SK-N-SH (cell line): Measurements from ENCODE around the gene ROPN1B.
"Not testable (repeated sequence)": the region's sequence is repeated elsewhere in the genome, so short reads cannot be mapped to it uniquely, and the experiment has no call there.

Experiments used
- EP300 ChIP-seq, 2 experiments: IDR thresholded peaks; 2 replicates each; pipeline versions ENCODE4 v1.4.0 to v1.6.1; 2012; ENCODE audit warnings: borderline replicate concordance in 1 of 2, low read depth in 1 of 2, low read length in 1 of 2
- EZH2phosphoT487 ChIP-seq: fragments of 200-600 bp; sonication (generic); IDR thresholded peaks from 2 replicates; pipeline ENCODE4 v1.6.1; 2017; ENCODE audit warnings: low read depth, mixed run types, mild to moderate bottlenecking, antibody characterized with exemption, moderate library complexity, borderline replicate concordance
- FOXM1 ChIP-seq: IDR thresholded peaks from 2 replicates; pipeline ENCODE4 v1.4.0; 2012; ENCODE audit warnings: low read depth, mild to moderate bottlenecking
- GABPA ChIP-seq: IDR thresholded peaks from 2 replicates; pipeline ENCODE4 v1.4.0; 2012; ENCODE audit warnings: low read depth, mild to moderate bottlenecking
- JUND ChIP-seq: IDR thresholded peaks from 2 replicates; pipeline ENCODE4 v1.4.0; 2012
- NRF1 ChIP-seq: IDR thresholded peaks from 2 replicates; pipeline ENCODE4 v1.6.1; 2012; ENCODE audit warnings: low read depth, mild to moderate bottlenecking, low read length
- TEAD4 ChIP-seq: IDR thresholded peaks from 2 replicates; pipeline ENCODE4 v1.4.0; 2012; ENCODE audit warnings: mild to moderate bottlenecking, borderline replicate concordance; ENCODE audit not compliant: insufficient read depth
- TF ChIP-seq, protein P1 (sequence below): fragments of 200-600 bp; sonication (generic); IDR thresholded peaks from 2 replicates; pipeline ENCODE4 v1.6.1; 2017; ENCODE audit warnings: antibody characterized with exemption, mild to moderate bottlenecking, moderate library complexity
- TF ChIP-seq, protein P2 (sequence below): IDR thresholded peaks from 2 replicates; pipeline ENCODE4 v1.4.0; 2012; ENCODE audit warnings: low read depth, borderline replicate concordance

DNA sequence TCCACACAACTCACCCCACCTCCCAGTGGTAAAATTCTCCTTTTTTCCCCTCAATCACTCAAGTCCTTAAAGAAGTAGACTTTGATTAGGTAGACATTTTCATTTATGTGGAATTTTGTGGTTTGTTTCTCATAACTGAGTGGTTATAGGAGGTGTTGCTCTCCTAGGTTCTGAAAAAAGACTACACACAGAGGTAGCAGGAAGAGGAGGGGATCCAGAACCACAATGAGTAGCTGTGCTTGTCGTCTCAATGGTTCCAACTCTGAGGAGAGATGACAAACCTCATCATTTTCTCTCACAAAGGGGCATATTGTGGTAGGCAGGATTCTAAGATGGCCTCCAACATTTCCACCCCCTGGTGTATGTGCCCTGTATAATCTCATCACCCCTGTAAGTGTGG lies 5.1 kb upstream of the ROPN1B start:
- TF ChIP-seq, protein P1, sequence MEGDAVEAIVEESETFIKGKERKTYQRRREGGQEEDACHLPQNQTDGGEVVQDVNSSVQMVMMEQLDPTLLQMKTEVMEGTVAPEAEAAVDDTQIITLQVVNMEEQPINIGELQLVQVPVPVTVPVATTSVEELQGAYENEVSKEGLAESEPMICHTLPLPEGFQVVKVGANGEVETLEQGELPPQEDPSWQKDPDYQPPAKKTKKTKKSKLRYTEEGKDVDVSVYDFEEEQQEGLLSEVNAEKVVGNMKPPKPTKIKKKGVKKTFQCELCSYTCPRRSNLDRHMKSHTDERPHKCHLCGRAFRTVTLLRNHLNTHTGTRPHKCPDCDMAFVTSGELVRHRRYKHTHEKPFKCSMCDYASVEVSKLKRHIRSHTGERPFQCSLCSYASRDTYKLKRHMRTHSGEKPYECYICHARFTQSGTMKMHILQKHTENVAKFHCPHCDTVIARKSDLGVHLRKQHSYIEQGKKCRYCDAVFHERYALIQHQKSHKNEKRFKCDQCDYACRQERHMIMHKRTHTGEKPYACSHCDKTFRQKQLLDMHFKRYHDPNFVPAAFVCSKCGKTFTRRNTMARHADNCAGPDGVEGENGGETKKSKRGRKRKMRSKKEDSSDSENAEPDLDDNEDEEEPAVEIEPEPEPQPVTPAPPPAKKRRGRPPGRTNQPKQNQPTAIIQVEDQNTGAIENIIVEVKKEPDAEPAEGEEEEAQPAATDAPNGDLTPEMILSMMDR: not testable (repeated sequence)
- not testable (repeated sequence) for TF ChIP-seq TEAD4; EP300 (IDR thresholded peaks at IDR 0.05; ENCODE audit: borderline replicate concordance in 1 of 2, low read depth in 1 of 2, low read length in 1 of 2); FOXM1; NRF1; EZH2phosphoT487; GABPA; JUND
- TF ChIP-seq, protein P2, sequence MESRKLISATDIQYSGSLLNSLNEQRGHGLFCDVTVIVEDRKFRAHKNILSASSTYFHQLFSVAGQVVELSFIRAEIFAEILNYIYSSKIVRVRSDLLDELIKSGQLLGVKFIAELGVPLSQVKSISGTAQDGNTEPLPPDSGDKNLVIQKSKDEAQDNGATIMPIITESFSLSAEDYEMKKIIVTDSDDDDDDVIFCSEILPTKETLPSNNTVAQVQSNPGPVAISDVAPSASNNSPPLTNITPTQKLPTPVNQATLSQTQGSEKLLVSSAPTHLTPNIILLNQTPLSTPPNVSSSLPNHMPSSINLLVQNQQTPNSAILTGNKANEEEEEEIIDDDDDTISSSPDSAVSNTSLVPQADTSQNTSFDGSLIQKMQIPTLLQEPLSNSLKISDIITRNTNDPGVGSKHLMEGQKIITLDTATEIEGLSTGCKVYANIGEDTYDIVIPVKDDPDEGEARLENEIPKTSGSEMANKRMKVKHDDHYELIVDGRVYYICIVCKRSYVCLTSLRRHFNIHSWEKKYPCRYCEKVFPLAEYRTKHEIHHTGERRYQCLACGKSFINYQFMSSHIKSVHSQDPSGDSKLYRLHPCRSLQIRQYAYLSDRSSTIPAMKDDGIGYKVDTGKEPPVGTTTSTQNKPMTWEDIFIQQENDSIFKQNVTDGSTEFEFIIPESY: not testable (repeated sequence)
